GM21737 (cell line): Measurements from ENCODE around the gene GLI2.

Source experiments
- ATAC-seq: cut with Tn5 transposase; IDR thresholded peaks from one replicate; pipeline ENCODE4 v1.9.1; 2021; ENCODE audit warnings: mild to moderate bottlenecking, moderate library complexity; ENCODE audit not compliant: unreplicated experiment

GLI2 gene

GRCh38 chr2:120769076-120769786 lies 33.6 kb downstream of the GLI2 start:
- no peak for ATAC-seq

GRCh38 chr2:120769787-120770120 lies 34.1 kb downstream of the GLI2 start:
- ATAC-seq = no peak

GRCh38 chr2:120770176-120770575 lies 34.5 kb downstream of the GLI2 start:
- ATAC-seq = no peak

- ATAC-seq = no peak
These were observed 35.0 kb downstream of the GLI2 start for GRCh38 chr2:120770641-120771040.

- no peak for ATAC-seq
These were observed 35.6 kb downstream of the GLI2 start for GRCh38 chr2:120771111-120771780.

- no peak for ATAC-seq
These were observed 36.1 kb downstream of the GLI2 start for GRCh38 chr2:120771781-120772208.

- ATAC-seq = no peak
These were observed 36.6 kb downstream of the GLI2 start for GRCh38 chr2:120772261-120772660.

- ATAC-seq = no peak
These were observed 37.6 kb downstream of the GLI2 start for GRCh38 chr2:120773186-120773800.

- no peak for ATAC-seq
These were observed 39.0 kb downstream of the GLI2 start for GRCh38 chr2:120774557-120775160.

GRCh38 chr2:120775194-120775593 lies 39.5 kb downstream of the GLI2 start:
- ATAC-seq = no peak

- no peak for ATAC-seq
These were observed 40.3 kb downstream of the GLI2 start for GRCh38 chr2:120775801-120776589.

GRCh38 chr2:120776649-120777048 lies 41.0 kb downstream of the GLI2 start:
- no peak for ATAC-seq

- ATAC-seq = no peak
These were observed 41.6 kb downstream of the GLI2 start for GRCh38 chr2:120777170-120777751.

GRCh38 chr2:120777787-120778186 lies 42.1 kb downstream of the GLI2 start:
- no peak for ATAC-seq

GRCh38 chr2:120778244-120778643 lies 42.6 kb downstream of the GLI2 start:
- ATAC-seq = no peak

GRCh38 chr2:120779781-120780283 lies 44.2 kb downstream of the GLI2 start:
- no peak for ATAC-seq

GRCh38 chr2:120780402-120780801 lies 44.7 kb downstream of the GLI2 start:
- ATAC-seq = no peak

GRCh38 chr2:120783371-120783791 lies 47.7 kb downstream of the GLI2 start:
- ATAC-seq = no peak

GRCh38 chr2:120783969-120784372 lies 48.3 kb downstream of the GLI2 start:
- ATAC-seq = no peak
